Omental fat pad (tissue), 4 donors: Measurements from ENCODE around the gene STAC3. TPM values are rescaled to one million over a fixed set of nuclear protein-coding genes. Genes with fewer than 3 reads are reported as not detected.

Experiments
- ATAC-seq: fragments of 150-250 bp; one replicate; pipeline ENCODE4 v1.9.1; 2016; ENCODE audit warnings: mild to moderate bottlenecking, moderate library complexity; ENCODE audit not compliant: low FRiP score
- DNase-seq: peaks from one replicate; pipeline ENCODE4 v3.0.0-alpha.2; 2019; ENCODE audit warnings: low spot score
- CTCF ChIP-seq, 3 donors: fragments of 450-650 bp; IDR thresholded peaks; one replicate each; pipeline ENCODE4 v1.5.1; 2016 to 2017; ENCODE audit warnings: antibody characterized with exemption in 3 of 3, mild to moderate bottlenecking in 3 of 3, moderate library complexity in 2 of 3
- total RNA-seq, 4 donors: library from RNA; depleted of rRNA; stranded (reverse); fragments of >200 nt; gene quantifications; one replicate each; pipeline ENCODE4 v1.1.0, GENCODE V29; 2016

The STAC3 gene
- total RNA-seq, 4 donors from 2014 or later = 2.0 to 3.7 (median 2.6) TPM

- peak; percentile 55 for DNase-seq
- no peak for TF ChIP-seq CTCF (IDR thresholded peaks at IDR 0.05)
- ATAC-seq = peak; percentile 83
These were observed 21.2 kb downstream of the STAC3 start, which contains the start of gene SHMT2 for GRCh38 chr12:57229634-57230380. Gene SHMT2 (plus strand): TSS chr12:57229711. CDS start chr12:57229779, 68 bp downstream.

- no peak for ATAC-seq
- no peak for TF ChIP-seq CTCF (IDR thresholded peaks at IDR 0.05)
- DNase-seq = no peak
These were observed 21.8 kb downstream of the STAC3 start for GRCh38 chr12:57229046-57229633.

GRCh38 chr12:57227315-57228115 is 23.5 kb downstream of the STAC3 start:
- no peak for TF ChIP-seq CTCF (IDR thresholded peaks at IDR 0.05)
- DNase-seq (no peak), ATAC-seq (no peak)

- ATAC-seq (no peak), DNase-seq (no peak)
- TF ChIP-seq CTCF (IDR thresholded peaks at IDR 0.05) = no peak
These were observed 24.2 kb downstream of the STAC3 start for GRCh38 chr12:57226588-57227314.

- no peak for ATAC-seq
- no peak for TF ChIP-seq CTCF (IDR thresholded peaks at IDR 0.05)
- no peak for DNase-seq
These were observed 25.2 kb downstream of the STAC3 start for GRCh38 chr12:57225680-57226210.

- TF ChIP-seq CTCF (IDR thresholded peaks at IDR 0.05) = peak in 1 of 3 donors; percentile 32
- ATAC-seq (peak; percentile 26), DNase-seq (no peak)
These were observed 25.9 kb downstream of the STAC3 start for GRCh38 chr12:57224973-57225679.
